Right atrium auricular region (tissue), 2 donors: Measurements from ENCODE around the gene PCSK9. TPM values are rescaled to one million over a fixed set of nuclear protein-coding genes. Genes with fewer than 3 reads are reported as not detected.

ENCODE experiments used
- DNase-seq: peaks from one replicate; pipeline ENCODE4 v3.0.0-alpha.2; 2019; ENCODE audit warnings: low spot score
- H3K27ac ChIP-seq, 2 donors: fragments of 200-600 bp; sonication (generic); 1 replicate in 1 of 2; 2 replicates in 1 of 2; pipeline ENCODE4 v1.5.1; 2016 to 2019
- H3K27me3 ChIP-seq, 2 donors: fragments of 200-600 bp; sonication (generic); one replicate each; pipeline versions ENCODE4 v1.5.1 to v1.6.0; 2017 to 2019
- H3K36me3 ChIP-seq: fragments of 200-600 bp; sonication (generic); one replicate; pipeline ENCODE4 v1.5.1; 2016
- H3K4me1 ChIP-seq, 2 donors: fragments of 200-600 bp; sonication (generic); one replicate each; pipeline versions ENCODE4 v1.5.1 to v1.6.0; 2017 to 2019
- H3K4me3 ChIP-seq, 2 donors: fragments of 200-600 bp; sonication (generic); 1 replicate in 1 of 2; 2 replicates in 1 of 2; pipeline ENCODE4 v1.5.1; 2017 to 2019; ENCODE audit warnings: mild to moderate bottlenecking in 1 of 2, moderate library complexity in 1 of 2
- H3K9me3 ChIP-seq, 2 donors: fragments of 200-600 bp; sonication (generic); one replicate each; pipeline ENCODE4 v1.5.1; 2019
- CTCF ChIP-seq, 2 donors: fragments of 200-600 bp; sonication (generic); IDR thresholded peaks; one replicate each; pipeline ENCODE4 v1.5.1; 2019; ENCODE audit warnings: antibody characterized with exemption in 2 of 2
- total RNA-seq, 2 donors: library from RNA; depleted of rRNA; stranded (reverse); fragments of >200 nt; gene quantifications; one replicate each; pipeline ENCODE4 v1.1.0, GENCODE V29; 2016

Gene PCSK9
- total RNA-seq, 2 donors from 2014 or later = 0.47 TPM; not detected in 1

GRCh38 chr1:55067914-55068313 is 28.6 kb downstream of the PCSK9 start:
- Histone ChIP-seq H3K9me3 (no peaks in the 10 kb centered on the region), H3K4me1 (peaks cover 0 to 45% of the 10 kb centered on the region in 2 donors), H3K36me3 (peaks cover 30% of the 10 kb centered on the region), H3K4me3 (no peak overlapping the region), H3K27me3 (no peaks in the 10 kb centered on the region), H3K27ac (peak overlapping the region in 1 of 2 donors; percentile 72)
- no peak for TF ChIP-seq CTCF (IDR thresholded peaks at IDR 0.05)
- no peak for DNase-seq

- TF ChIP-seq CTCF (IDR thresholded peaks at IDR 0.05) = no peak
- peaks cover 0 to 45% of the 10 kb centered on the region in 2 donors for H3K4me1 ChIP-seq
- no peaks in the 10 kb centered on the region for H3K9me3 ChIP-seq
- H3K36me3 ChIP-seq = peaks cover 37% of the 10 kb centered on the region
- DNase-seq = no peak
- no peak overlapping the region for H3K4me3 ChIP-seq
- H3K27ac ChIP-seq = no peak overlapping the region
- no peaks in the 10 kb centered on the region for H3K27me3 ChIP-seq
Observed at GRCh38 chr1:55068638-55069037, 29.3 kb downstream of the PCSK9 start.

GRCh38 chr1:55069280-55069679 is 29.9 kb downstream of the PCSK9 start:
- Histone ChIP-seq H3K4me1 (peaks cover 0 to 42% of the 10 kb centered on the region in 2 donors), H3K4me3 (no peak overlapping the region), H3K36me3 (peaks cover 42% of the 10 kb centered on the region), H3K27me3 (no peaks in the 10 kb centered on the region), H3K9me3 (no peaks in the 10 kb centered on the region), H3K27ac (no peak overlapping the region)
- no peak for TF ChIP-seq CTCF (IDR thresholded peaks at IDR 0.05)
- no peak for DNase-seq

- Histone ChIP-seq H3K27ac (peak overlapping the region; percentile 40 to 46), H3K27me3 (no peaks in the 10 kb centered on the region), H3K9me3 (no peaks in the 10 kb centered on the region), H3K36me3 (peaks cover 55% of the 10 kb centered on the region), H3K4me3 (no peak overlapping the region), H3K4me1 (peaks cover 0 to 29% of the 10 kb centered on the region in 2 donors)
- DNase-seq = no peak
- TF ChIP-seq CTCF (IDR thresholded peaks at IDR 0.05) = no peak
Observed at GRCh38 chr1:55070293-55071164, 31.2 kb downstream of the PCSK9 start.

- DNase-seq = no peak
- Histone ChIP-seq H3K27ac (peak overlapping the region in 1 of 2 donors; percentile 46), H3K27me3 (no peaks in the 10 kb centered on the region), H3K36me3 (peaks cover 64% of the 10 kb centered on the region), H3K4me1 (peaks cover 0 to 21% of the 10 kb centered on the region in 2 donors), H3K4me3 (no peak overlapping the region), H3K9me3 (no peaks in the 10 kb centered on the region)
- peak in 1 of 2 donors; percentile 41 for TF ChIP-seq CTCF (IDR thresholded peaks at IDR 0.05)
Observed at GRCh38 chr1:55071477-55071876, 32.1 kb downstream of the PCSK9 start.
